GM12878 (cell line): Measurements from ENCODE around the gene PXMP2. TPM values are rescaled to one million over a fixed set of nuclear protein-coding genes. Genes with fewer than 3 reads are reported as not detected.

Source experiments
- ATAC-seq: fragments of 200-7000 bp; cut with Tn5 transposase; 3 replicates; pipeline ENCODE4 v1.9.1; 2020; ENCODE audit warnings: mild to moderate bottlenecking, moderate library complexity
- BruUV-seq: library from RNA; stranded (reverse); fragments of 400-500 nt; replicated peaks from 2 replicates; lab custom pipeline; 2021; lab: Mats Ljungman, UMichigan
- CTCF ChIA-PET: fragments of 300-600 bp; sonication (Branson Sonifier 250); formaldehyde crosslinking; extraction: SDS; loops from one replicate; lab custom pipeline; 2021; ENCODE audit warnings: inconsistent platforms; lab: Yijun Ruan, JAX
- POLR2A ChIA-PET: fragments of 350-600 bp; formaldehyde crosslinking; extraction: SDS; loops from one replicate; lab custom pipeline; 2021; ENCODE audit warnings: inconsistent platforms; lab: Charles Lee
- RAD21 ChIA-PET: fragments of 300-600 bp; sonication (Branson Sonifier 250); formaldehyde crosslinking; loops from one replicate; lab custom pipeline; 2023; ENCODE audit warnings: antibody characterized with exemption; ENCODE audit not compliant: unreplicated experiment; lab: Charles Lee
- SMC1A ChIA-PET: fragments of 300-600 bp; sonication (Branson Sonifier 250); formaldehyde crosslinking; loops from one replicate; lab custom pipeline; 2023; ENCODE audit not compliant: unreplicated experiment, uncharacterized antibody; lab: Charles Lee
- DNase-seq: peaks from one replicate; pipeline ENCODE4 v3.0.0-alpha.2; 2011; ENCODE audit warnings: low read depth, low spot score
- FAIRE-seq: peaks from 3 replicates; lab custom pipeline; 2011; peaks lifted over from hg19 to GRCh38; lab: Jason Lieb, UNC
- H2AFZ ChIP-seq: 2 replicates; pipeline ENCODE4 v1.6.0; 2011; ENCODE audit warnings: low read depth, low read length, control low read depth; ENCODE audit not compliant: control insufficient read depth
- H3K27ac ChIP-seq: 2 replicates; pipeline ENCODE4 v1.5.1; 2011; ENCODE audit warnings: control low read depth; ENCODE audit not compliant: control insufficient read depth, insufficient read depth
- H3K27me3 ChIP-seq, 2 experiments: replicated peaks in 1 of 2; 2 replicates each; pipeline versions ENCODE4 v1.6.0 to v1.6.1; 2011; ENCODE audit warnings: low read length in 1 of 2; ENCODE audit not compliant: control insufficient read depth in 2 of 2, insufficient read depth in 2 of 2
- H3K36me3 ChIP-seq, 2 experiments: 2 replicates each; pipeline ENCODE4 v1.5.1; 2011; ENCODE audit warnings: low read length in 1 of 2; ENCODE audit not compliant: control insufficient read depth in 2 of 2, insufficient read depth in 2 of 2
- H3K4me1 ChIP-seq: 2 replicates; pipeline ENCODE4 v1.6.1; 2011; ENCODE audit warnings: mild to moderate bottlenecking, low read length, moderate library complexity, mixed read lengths; ENCODE audit not compliant: control insufficient read depth, insufficient read depth
- H3K4me2 ChIP-seq: 2 replicates; pipeline ENCODE4 v1.6.0; 2011; ENCODE audit warnings: control low read depth; ENCODE audit not compliant: control insufficient read depth, insufficient read depth
- H3K4me3 ChIP-seq: fragments of 200-600 bp; sonication (generic); 2 replicates; pipeline ENCODE4 v1.5.1; 2016
- H3K79me2 ChIP-seq: 2 replicates; pipeline ENCODE4 v1.6.0; 2011; ENCODE audit warnings: low read length; ENCODE audit not compliant: control insufficient read depth, insufficient read depth
- H3K9ac ChIP-seq: 2 replicates; pipeline ENCODE4 v1.8.0; 2011; ENCODE audit warnings: low read length, control low read depth, mixed read lengths; ENCODE audit not compliant: control insufficient read depth, insufficient read depth
- H3K9me3 ChIP-seq: replicated peaks from 3 replicates; pipeline ENCODE4 v1.5.1; 2011; ENCODE audit warnings: mild to moderate bottlenecking, low read length; ENCODE audit not compliant: control insufficient read depth, insufficient read depth
- H4K20me1 ChIP-seq: 2 replicates; pipeline ENCODE4 v1.6.0; 2011; ENCODE audit not compliant: control insufficient read depth, insufficient read depth
- FOXK2 ChIP-seq: fragments of 450-650 bp; IDR thresholded peaks from 2 replicates; pipeline ENCODE4 v1.6.1; 2017; ENCODE audit warnings: mild to moderate bottlenecking, moderate library complexity
- GATAD2B ChIP-seq: fragments of 450-650 bp; conservative IDR thresholded peaks from 2 replicates; pipeline ENCODE4 v1.6.1; 2017; ENCODE audit warnings: low read depth, mild to moderate bottlenecking, moderate library complexity
- HDAC6 ChIP-seq: fragments of 200-600 bp; sonication (generic); IDR thresholded peaks from one replicate; pipeline ENCODE4 v1.8.0; 2017; ENCODE audit warnings: antibody characterized with exemption; ENCODE audit not compliant: unreplicated experiment
- IKZF2 ChIP-seq, 2 experiments: fragments of 450-650 bp; IDR thresholded peaks; 2 replicates each; pipeline ENCODE4 v1.6.1; 2017; ENCODE audit warnings: mild to moderate bottlenecking in 2 of 2, moderate library complexity in 2 of 2
- MEF2B ChIP-seq: fragments of 450-650 bp; IDR thresholded peaks from 2 replicates; pipeline ENCODE4 v1.6.1; 2018; ENCODE audit warnings: mild to moderate bottlenecking, moderate library complexity; ENCODE audit not compliant: partially characterized antibody, poor library complexity, severe bottlenecking
- NR2C2 ChIP-seq: IDR thresholded peaks from 2 replicates; pipeline ENCODE4 v1.6.1; 2011; ENCODE audit warnings: borderline replicate concordance, low read depth; ENCODE audit not compliant: control insufficient read depth, insufficient read length
- SMARCA5 ChIP-seq: fragments of 450-650 bp; IDR thresholded peaks from 2 replicates; pipeline ENCODE4 v1.6.1; 2017; ENCODE audit warnings: mild to moderate bottlenecking
- SUPT20H ChIP-seq: IDR thresholded peaks from 2 replicates; pipeline ENCODE4 v1.6.1; 2011; ENCODE audit warnings: low read depth, mild to moderate bottlenecking, low read length, moderate library complexity, borderline replicate concordance; ENCODE audit not compliant: control insufficient read depth
- YBX1 ChIP-seq: fragments of 450-650 bp; IDR thresholded peaks from 2 replicates; pipeline ENCODE4 v1.6.1; 2016; ENCODE audit warnings: antibody characterized with exemption
- ZNF384 ChIP-seq: IDR thresholded peaks from 2 replicates; pipeline ENCODE4 v1.6.1; 2012; ENCODE audit warnings: low read depth, mild to moderate bottlenecking, low read length, improper control_type of control experiment, borderline replicate concordance
- ZZZ3 ChIP-seq: IDR thresholded peaks from 2 replicates; pipeline ENCODE4 v1.6.1; 2011; ENCODE audit warnings: low read depth; ENCODE audit not compliant: control insufficient read depth, insufficient read length
- WGBS: methylation state at CpG from one replicate; pipeline ENCODE4 v1.1.6; 2016; ENCODE audit warnings: low lambda C conversion rate; ENCODE audit not compliant: insufficient replicate concordance, insufficient coverage; ENCODE audit errors: missing lambda C conversion rate; 5-methylcytosine and 5-hydroxymethylcytosine counted together
- in situ Hi-C: fragments of 300-500 bp; cut with MboI; formaldehyde crosslinking; loops from 9 replicates; pipeline ENCODE4 v1.14.3; 2018; ENCODE audit warnings: mixed read lengths
- intact Hi-C: fragments of 100-400 bp; cut with micrococcal nuclease; formaldehyde crosslinking; loops from one replicate; pipeline ENCODE4 v1.14.2; 2022; ENCODE audit not compliant: unreplicated experiment
- polyA plus RNA-seq, 11 experiments: library from polyadenylated mRNA; depleted of rRNA in 4 of 11; unstranded in 6 of 11; stranded (reverse) in 5 of 11; fragments of >200 nt; fragmentation: Nextera tagmentation in 4 of 11; fragmentation: Illumina TruSeq in 1 of 11; extraction: Ambion mirVana in 4 of 11; extraction: Trizol in 1 of 11; gene quantifications; 1 replicate in 1 of 11; 2 replicates in 10 of 11; pipeline versions ENCODE4 v1.2.1 to v1.2.3, GENCODE V29; 2011 to 2016; ENCODE audit warnings: inconsistent platforms in 2 of 11, missing spikeins in 2 of 11, low read depth in 1 of 11
- total RNA-seq, 4 experiments: library from RNA; depleted of rRNA in 3 of 4; stranded (reverse); fragments of >200 nt in 3 of 4; fragmentation: Illumina TruSeq in 1 of 4; extraction: Trizol in 1 of 4; gene quantifications; 2 replicates each; pipeline versions ENCODE4 v1.2.1 to v1.2.3, GENCODE V29; 2013 to 2021
- TF ChIP-seq, protein P1 (sequence below): fragments of 450-650 bp; IDR thresholded peaks from 2 replicates; pipeline ENCODE4 v1.6.1; 2016; ENCODE audit warnings: mild to moderate bottlenecking

The PXMP2 gene
- total and polyA plus RNA-seq, 10 of the 15 experiments (the other 5 are each of a cell fraction or from before 2014, with no cell fraction given) = 4.0 to 97.8 (median 42.0) TPM

DNA sequence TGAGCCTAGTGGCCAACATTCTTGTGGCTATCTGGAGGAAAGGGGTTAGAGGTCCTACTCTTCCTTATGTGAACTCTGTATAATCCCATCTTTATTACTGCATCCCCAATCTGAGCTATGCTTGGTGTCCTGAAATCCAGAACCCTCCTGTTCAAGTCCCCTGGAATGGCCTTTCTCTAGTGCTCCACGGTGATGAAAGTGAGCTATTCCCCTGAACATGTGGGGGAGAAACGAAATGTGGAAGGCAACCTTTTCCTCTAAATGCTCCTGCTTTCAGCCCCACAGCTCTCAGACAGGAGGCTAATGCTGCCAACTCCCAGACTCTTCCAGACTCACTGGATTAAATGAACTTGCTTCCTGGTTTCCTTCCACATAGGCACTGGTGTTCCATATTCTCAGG is 20.8 kb downstream of the PXMP2 start:
- RAD21 ChIA-PET = interaction anchor here (0.6 kb wide), 1 partner anchor 430 kb away, joined by 3 read pairs; no protein-coding TSS in a partner anchor
- in situ Hi-C loops = no loop called here
- no peaks in the 10 kb centered on the region; the same call in 1 of the 2 replicates for H4K20me1 ChIP-seq
- POLR2A ChIA-PET = interaction anchor here (0.6 kb wide), 1 partner anchor 292 kb away, joined by 3 read pairs; no protein-coding TSS in a partner anchor
- peaks cover 32% of the 10 kb centered on the region for H3K79me2 ChIP-seq
- H3K9me3 ChIP-seq = no peaks in the 10 kb centered on the region
- no peak overlapping the region for H3K4me2 ChIP-seq
- no peak overlapping the region for H3K9ac ChIP-seq
- H2AFZ ChIP-seq = no peak overlapping the region
- TF ChIP-seq YBX1 = no peak
- TF ChIP-seq SUPT20H = no peak
- TF ChIP-seq, protein P1, sequence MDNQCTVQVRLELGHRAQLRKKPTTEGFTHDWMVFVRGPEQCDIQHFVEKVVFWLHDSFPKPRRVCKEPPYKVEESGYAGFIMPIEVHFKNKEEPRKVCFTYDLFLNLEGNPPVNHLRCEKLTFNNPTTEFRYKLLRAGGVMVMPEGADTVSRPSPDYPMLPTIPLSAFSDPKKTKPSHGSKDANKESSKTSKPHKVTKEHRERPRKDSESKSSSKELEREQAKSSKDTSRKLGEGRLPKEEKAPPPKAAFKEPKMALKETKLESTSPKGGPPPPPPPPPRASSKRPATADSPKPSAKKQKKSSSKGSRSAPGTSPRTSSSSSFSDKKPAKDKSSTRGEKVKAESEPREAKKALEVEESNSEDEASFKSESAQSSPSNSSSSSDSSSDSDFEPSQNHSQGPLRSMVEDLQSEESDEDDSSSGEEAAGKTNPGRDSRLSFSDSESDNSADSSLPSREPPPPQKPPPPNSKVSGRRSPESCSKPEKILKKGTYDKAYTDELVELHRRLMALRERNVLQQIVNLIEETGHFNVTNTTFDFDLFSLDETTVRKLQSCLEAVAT = no peak
- no peak for TF ChIP-seq ZZZ3
- TF ChIP-seq SMARCA5 = no peak
- TF ChIP-seq FOXK2 = no peak
- TF ChIP-seq NR2C2 = no peak
- no peak for TF ChIP-seq HDAC6
- no peak for TF ChIP-seq ZNF384
- TF ChIP-seq GATAD2B = no peak
- TF ChIP-seq MEF2B = no peak
- TF ChIP-seq IKZF2 (IDR thresholded peaks at IDR 0.05) = no peak
- TF ChIP-seq, all 136 proteins: peak for 0
- H3K4me3 ChIP-seq = no peak overlapping the region
- ATAC-seq = no peak
- DNase-seq = no peak
- ChIA-PET CTCF (interaction anchor here (1.2 kb wide), 1 partner anchor 16 kb away, joined by 3 read pairs; no protein-coding TSS in a partner anchor), SMC1A (interaction anchor here (1.3 kb wide), 1 partner anchor 124 kb away, joined by 3 read pairs; no protein-coding TSS in a partner anchor)
- H3K36me3 ChIP-seq = peaks cover 3% of the 10 kb centered on the region in 2 experiments; a peak in 2 of 4 replicates
- no peaks in the 10 kb centered on the region; the same call in 1 of the 2 replicates for H3K4me1 ChIP-seq
- no peak overlapping the region for H3K27ac ChIP-seq
- H3K27me3 ChIP-seq = no peaks in the 10 kb centered on the region
- WGBS = 100% methylated on average over 2 of the region's 2 CpGs
- intact Hi-C loops = no loop called here
- BruUV-seq = TSS peak; percentile 48
- no peak for FAIRE-seq
